SU-DHL-6 (cell line): ENCODE data around the gene UVSSA.

Experiments used
- H2AFZ ChIP-seq: fragments of 200-600 bp; sonication (generic); 2 replicates; pipeline ENCODE4 v1.6.1; 2014; ENCODE audit warnings: low read depth, mild to moderate bottlenecking, moderate library complexity, mixed read lengths, antibody characterized with exemption, low read length; ENCODE audit not compliant: severe bottlenecking
- H3F3A ChIP-seq: fragments of 200-600 bp; shearing (Covaris generic); 2 replicates; pipeline ENCODE4 v1.6.0; 2016; ENCODE audit warnings: antibody characterized with exemption, mild to moderate bottlenecking; ENCODE audit not compliant: insufficient read depth
- H3K27ac ChIP-seq: fragments of 200-600 bp; sonication (generic); 2 replicates; pipeline ENCODE4 v1.5.1; 2016; ENCODE audit warnings: low read depth, mild to moderate bottlenecking, low read length, moderate library complexity, mixed read lengths
- H3K27me3 ChIP-seq: fragments of 200-600 bp; sonication (generic), shearing (Covaris generic); 2 replicates; pipeline ENCODE4 v1.6.0; 2014; ENCODE audit warnings: mild to moderate bottlenecking, low read length
- H3K36me3 ChIP-seq: fragments of 200-600 bp; sonication (generic); 2 replicates; pipeline ENCODE4 v1.6.1; 2014; ENCODE audit warnings: mild to moderate bottlenecking, low read length, mixed read lengths
- H3K4me2 ChIP-seq: fragments of 300-600, 200-600 bp; shearing (Covaris generic), sonication (generic); 2 replicates; pipeline ENCODE4 v1.6.0; 2014; ENCODE audit warnings: low read length, low read depth, mild to moderate bottlenecking; ENCODE audit not compliant: poor library complexity, severe bottlenecking
- H3K4me3 ChIP-seq: fragments of 200-600 bp; sonication (generic); 2 replicates; pipeline ENCODE4 v1.5.1; 2014; ENCODE audit warnings: antibody characterized with exemption, low read length, mild to moderate bottlenecking, mixed read lengths; ENCODE audit not compliant: insufficient read depth, poor library complexity, severe bottlenecking
- H3K79me2 ChIP-seq: fragments of 200-600 bp; sonication (generic); 2 replicates; pipeline ENCODE4 v1.6.1; 2014; ENCODE audit warnings: mild to moderate bottlenecking, low read length, moderate library complexity; ENCODE audit not compliant: insufficient read depth
- H3K9ac ChIP-seq: fragments of 200-600 bp; sonication (generic); 2 replicates; pipeline ENCODE4 v1.7.0; 2014; ENCODE audit warnings: mild to moderate bottlenecking, low read length
- H3K9me2 ChIP-seq: fragments of 200-600 bp; sonication (generic); replicated peaks from 2 replicates; pipeline ENCODE4 v1.6.1; 2014; ENCODE audit warnings: low read length; ENCODE audit not compliant: insufficient read depth
- H3K9me3 ChIP-seq: fragments of 200-600 bp; sonication (generic); 2 replicates; pipeline ENCODE4 v1.6.1; 2014; ENCODE audit warnings: low read length, mixed read lengths; ENCODE audit not compliant: insufficient read depth
- H4K20me1 ChIP-seq: fragments of 200-600 bp; sonication (generic); 2 replicates; pipeline ENCODE4 v1.6.1; 2014; ENCODE audit warnings: low read depth, mild to moderate bottlenecking, antibody characterized with exemption, low read length, moderate library complexity, mixed read lengths
- CTCF ChIP-seq: fragments of 200-600 bp; sonication (generic); IDR thresholded peaks from one replicate; pipeline ENCODE4 v1.5.1; 2017; ENCODE audit warnings: antibody characterized with exemption, mild to moderate bottlenecking, low read length, moderate library complexity; ENCODE audit not compliant: insufficient read depth, poor library complexity, severe bottlenecking
- EZH2phosphoT487 ChIP-seq: fragments of 200-600 bp; sonication (generic), shearing (Covaris generic); conservative IDR thresholded peaks from 2 replicates; pipeline ENCODE4 v1.6.1; 2018; ENCODE audit warnings: mild to moderate bottlenecking, antibody characterized with exemption, low read length, moderate library complexity, mixed read lengths

Gene UVSSA

GRCh38 chr4:1405254-1405635 lies 58.2 kb downstream of the UVSSA start:
- Histone ChIP-seq H3K36me3 (no peaks in the 10 kb centered on the region), H3K9me2 (no peaks in the 10 kb centered on the region), H4K20me1 (no peaks in the 10 kb centered on the region), H3K27me3 (no peaks in the 10 kb centered on the region), H3K4me3 (no peak overlapping the region), H3F3A (no peaks in the 10 kb centered on the region), H2AFZ (no peak overlapping the region), H3K4me2 (no peak overlapping the region), H3K9ac (no peak overlapping the region), H3K9me3 (no peaks in the 10 kb centered on the region), H3K79me2 (no peaks in the 10 kb centered on the region), H3K27ac (no peak overlapping the region)
- TF ChIP-seq EZH2phosphoT487: no peak
- no peak for TF ChIP-seq CTCF

GRCh38 chr4:1405636-1406393 lies 58.8 kb downstream of the UVSSA start:
- Histone ChIP-seq H3K36me3 (no peaks in the 10 kb centered on the region), H3K9me2 (no peaks in the 10 kb centered on the region), H3F3A (no peaks in the 10 kb centered on the region), H3K27ac (no peak overlapping the region), H3K27me3 (no peaks in the 10 kb centered on the region), H2AFZ (no peak overlapping the region), H4K20me1 (no peaks in the 10 kb centered on the region), H3K79me2 (no peaks in the 10 kb centered on the region), H3K4me2 (no peak overlapping the region), H3K9ac (no peak overlapping the region), H3K9me3 (no peaks in the 10 kb centered on the region), H3K4me3 (no peak overlapping the region)
- TF ChIP-seq EZH2phosphoT487 (no peak), CTCF (no peak)

- H3K9me3 ChIP-seq: no peaks in the 10 kb centered on the region
- H3K9ac ChIP-seq: no peak within 1 kb of the TSS
- TF ChIP-seq EZH2phosphoT487 (no peak), CTCF (no peak)
- H3K27ac ChIP-seq: no peak within 1 kb of the TSS
- no peak within 1 kb of the TSS for H2AFZ ChIP-seq
- H3K36me3 ChIP-seq: no peaks in the 10 kb centered on the region
- H3K27me3 ChIP-seq: no peaks in the 10 kb centered on the region
- no peaks in the 10 kb centered on the region for H3K79me2 ChIP-seq
- no peaks in the 10 kb centered on the region for H3K9me2 ChIP-seq
- H3K4me2 ChIP-seq: no peak within 1 kb of the TSS
- no peak within 1 kb of the TSS for H3K4me3 ChIP-seq
- no peaks in the 10 kb centered on the region for H4K20me1 ChIP-seq
- H3F3A ChIP-seq: no peaks in the 10 kb centered on the region
Measured at GRCh38 chr4:1406394-1406980, 59.5 kb downstream of the UVSSA start, which contains the start of gene NKX1-1. Gene NKX1-1 (minus strand): TSS chr4:1406442. CDS start chr4:1406442, 0 bp downstream.
